GM20000 (cell line): ENCODE results near the gene ZDHHC18.

ENCODE experiments used
- DNase-seq: peaks from one replicate; pipeline ENCODE4 v3.0.0; 2012; ENCODE audit warnings: low spot score
- TF ChIP-seq, protein P1 (sequence below): IDR thresholded peaks from 2 replicates; pipeline ENCODE4 v1.5.1; 2012; ENCODE audit warnings: mild to moderate bottlenecking, control low read depth; ENCODE audit errors: extremely low read depth, missing control alignments

ZDHHC18 gene

DNA sequence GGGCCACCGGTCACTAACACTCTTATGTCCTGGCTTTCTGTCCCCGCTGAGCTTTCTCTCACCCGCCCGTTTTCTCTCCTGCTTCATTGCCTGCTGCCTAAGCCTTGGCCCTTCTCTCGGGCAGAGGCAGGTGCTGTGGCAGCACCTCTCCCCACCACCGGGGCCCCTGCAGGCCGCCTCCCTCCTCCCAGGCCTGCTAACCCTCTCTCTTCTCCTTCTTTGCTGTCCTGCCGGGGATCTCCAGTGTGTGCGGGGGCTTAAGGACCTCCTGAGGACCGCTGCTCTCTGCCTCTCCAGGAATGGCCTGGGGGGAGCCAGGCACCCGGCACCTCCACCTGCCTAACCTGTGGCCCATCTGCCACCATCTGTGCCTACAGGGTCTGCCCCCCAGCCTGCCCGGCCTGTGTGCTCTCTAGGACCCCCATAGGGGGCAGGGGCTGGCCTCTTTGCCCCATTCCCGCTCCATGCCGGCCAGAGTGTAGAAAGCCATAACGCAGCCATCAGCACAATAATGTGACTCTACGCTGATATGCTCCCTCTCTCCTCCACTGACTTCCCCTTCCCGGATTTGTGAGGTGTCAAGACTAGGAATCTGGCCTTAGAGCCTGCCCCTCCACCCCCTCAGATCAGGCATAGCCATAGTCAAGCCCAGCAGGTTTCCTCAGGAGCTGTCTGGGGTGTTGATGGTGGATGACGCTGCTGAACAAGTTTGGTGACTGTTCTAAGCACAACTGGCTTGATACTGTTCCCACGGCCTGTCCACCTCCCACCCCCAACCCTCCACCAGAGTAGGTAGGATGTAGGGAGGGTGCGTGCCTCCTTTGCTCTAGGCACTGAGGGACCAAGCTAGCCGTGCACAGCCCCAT lies 30.3 kb downstream of the ZDHHC18 start:
- no peak for DNase-seq
- TF ChIP-seq, protein P1, sequence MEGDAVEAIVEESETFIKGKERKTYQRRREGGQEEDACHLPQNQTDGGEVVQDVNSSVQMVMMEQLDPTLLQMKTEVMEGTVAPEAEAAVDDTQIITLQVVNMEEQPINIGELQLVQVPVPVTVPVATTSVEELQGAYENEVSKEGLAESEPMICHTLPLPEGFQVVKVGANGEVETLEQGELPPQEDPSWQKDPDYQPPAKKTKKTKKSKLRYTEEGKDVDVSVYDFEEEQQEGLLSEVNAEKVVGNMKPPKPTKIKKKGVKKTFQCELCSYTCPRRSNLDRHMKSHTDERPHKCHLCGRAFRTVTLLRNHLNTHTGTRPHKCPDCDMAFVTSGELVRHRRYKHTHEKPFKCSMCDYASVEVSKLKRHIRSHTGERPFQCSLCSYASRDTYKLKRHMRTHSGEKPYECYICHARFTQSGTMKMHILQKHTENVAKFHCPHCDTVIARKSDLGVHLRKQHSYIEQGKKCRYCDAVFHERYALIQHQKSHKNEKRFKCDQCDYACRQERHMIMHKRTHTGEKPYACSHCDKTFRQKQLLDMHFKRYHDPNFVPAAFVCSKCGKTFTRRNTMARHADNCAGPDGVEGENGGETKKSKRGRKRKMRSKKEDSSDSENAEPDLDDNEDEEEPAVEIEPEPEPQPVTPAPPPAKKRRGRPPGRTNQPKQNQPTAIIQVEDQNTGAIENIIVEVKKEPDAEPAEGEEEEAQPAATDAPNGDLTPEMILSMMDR, result no peak

DNA sequence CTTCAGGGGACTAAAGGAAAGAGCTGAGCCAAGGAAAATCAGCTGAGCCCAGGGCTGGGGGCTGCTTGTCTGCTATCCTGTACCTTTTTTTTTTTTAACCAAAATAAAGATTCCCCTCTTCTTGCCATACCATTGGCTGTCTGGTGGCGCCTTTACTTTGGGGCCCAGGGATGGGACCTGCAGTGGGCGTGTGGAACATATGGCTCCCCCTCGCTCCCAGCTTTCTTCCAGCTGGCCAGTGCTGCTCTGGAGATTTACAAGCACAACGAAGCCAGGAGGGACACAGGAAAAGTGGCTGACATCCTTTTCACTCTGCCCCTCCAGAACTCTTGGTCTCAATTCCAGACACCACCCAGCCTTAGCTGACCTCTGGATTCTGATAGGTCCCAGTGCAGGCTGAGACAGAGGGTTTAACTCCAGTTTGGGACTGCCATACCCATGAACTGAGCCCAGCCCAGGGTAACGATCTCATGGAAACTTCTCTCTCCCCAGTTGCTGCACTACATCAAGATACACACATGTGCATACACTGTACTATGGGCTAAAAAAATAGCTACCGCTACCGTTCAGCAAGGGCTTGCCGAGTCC lies 31.1 kb downstream of the ZDHHC18 start:
- TF ChIP-seq, protein P1, result no peak

DNA sequence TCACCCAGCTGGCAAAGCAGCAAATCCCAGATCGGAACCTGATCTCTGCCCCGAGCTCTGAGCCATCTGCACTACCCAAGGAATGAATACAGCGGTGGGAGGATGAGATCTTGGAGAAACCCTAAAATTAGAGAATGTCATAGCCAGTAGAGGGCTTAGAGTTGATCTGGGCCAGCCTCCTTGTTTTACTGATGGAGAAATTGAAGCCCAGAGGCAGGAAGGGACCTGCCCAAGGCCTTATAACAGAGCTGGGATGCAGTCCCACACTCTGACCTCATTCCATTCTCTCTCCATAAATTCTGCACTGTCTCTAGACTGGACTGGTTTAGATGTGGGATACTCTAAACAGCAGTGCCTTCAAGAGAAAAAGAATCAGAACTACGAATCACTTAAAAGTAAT lies 31.7 kb downstream of the ZDHHC18 start:
- DNase-seq, result no peak

More for the DNA sequence above, 31.1 kb downstream of the ZDHHC18 start:
- DNase-seq, result no peak

DNA sequence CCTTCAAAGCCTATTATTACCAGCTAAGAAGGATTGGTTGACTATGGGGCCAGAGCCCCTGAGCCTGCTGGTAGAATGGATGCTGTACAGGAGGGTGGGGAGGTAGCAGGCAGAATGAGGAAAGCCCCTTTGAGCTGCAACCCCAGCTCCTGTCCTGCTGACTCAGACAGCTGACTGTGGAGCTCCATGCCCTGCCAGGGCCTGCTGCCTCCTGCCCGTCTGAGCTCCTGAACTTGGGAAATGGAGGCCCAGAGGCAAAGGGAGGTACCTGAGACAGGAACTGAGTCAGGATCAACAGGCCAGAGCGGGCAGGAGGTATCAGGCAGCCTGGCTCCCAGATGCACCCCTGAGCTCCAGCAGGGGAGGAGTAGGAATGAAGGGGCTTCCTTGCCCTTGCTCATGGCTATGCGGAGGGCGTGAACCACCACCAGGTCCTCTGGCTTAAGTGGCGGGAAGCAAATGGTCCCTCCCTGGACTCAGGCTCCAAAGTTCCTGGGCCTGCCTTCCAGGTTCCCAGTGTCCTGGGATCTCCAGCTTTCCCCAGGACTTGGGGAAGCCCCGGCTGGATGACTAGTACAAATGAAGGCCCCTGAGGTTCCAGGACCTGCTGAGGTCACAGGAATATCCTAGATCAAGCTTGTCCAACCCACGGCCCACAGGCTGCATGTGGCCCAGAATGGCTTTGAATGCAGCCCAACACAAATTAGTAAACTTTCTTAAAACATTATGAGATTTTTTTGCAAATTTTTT lies 32.6 kb downstream of the ZDHHC18 start:
- DNase-seq, result no peak
- TF ChIP-seq, protein P1, result no peak

More for the DNA sequence above, 31.7 kb downstream of the ZDHHC18 start:
- TF ChIP-seq, protein P1, result no peak

DNA sequence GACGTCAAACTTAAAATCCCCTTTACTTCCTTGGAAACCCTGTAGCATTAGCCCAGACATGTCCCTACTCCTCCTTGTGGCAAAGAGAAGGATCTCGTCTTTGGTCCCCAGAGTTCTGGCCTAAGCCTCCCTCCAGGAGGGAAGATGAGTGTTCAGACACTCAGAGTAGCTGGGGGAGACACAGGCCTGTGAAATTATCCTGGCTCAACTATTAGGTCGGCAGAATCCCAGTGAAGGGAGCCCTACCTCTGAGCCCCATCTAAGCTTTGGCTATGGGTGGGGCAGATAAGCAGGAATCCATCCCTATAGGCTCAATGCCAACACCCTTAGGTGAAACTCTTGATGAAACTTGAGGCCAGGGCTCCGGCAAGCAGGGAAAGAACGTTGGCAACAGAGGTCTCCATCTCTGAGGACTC lies 34.8 kb downstream of the ZDHHC18 start:
- TF ChIP-seq, protein P1, result no peak

DNA sequence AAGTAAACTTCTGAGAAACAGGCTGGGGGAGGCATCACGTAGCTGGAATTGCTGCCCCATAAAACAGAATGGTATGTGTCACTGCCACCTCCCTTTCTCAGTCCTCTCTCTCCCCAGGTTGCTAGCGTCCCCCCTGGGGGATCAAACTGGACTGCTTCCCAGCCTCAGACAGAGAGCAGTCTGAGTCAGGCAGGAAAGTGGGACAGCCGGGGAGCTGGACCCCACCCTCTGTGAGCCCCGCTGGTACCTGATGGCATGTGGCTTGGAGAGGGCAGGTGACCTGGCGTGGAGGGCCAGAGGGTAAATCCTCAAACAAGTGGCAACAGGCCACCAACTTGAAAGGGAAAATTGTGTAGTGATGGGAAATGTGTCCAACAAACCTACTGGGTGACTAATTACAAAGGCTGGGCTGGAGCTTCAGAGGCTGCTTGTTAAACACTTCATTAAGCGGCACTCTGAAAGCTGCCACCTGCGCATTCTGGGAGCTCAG lies 35.4 kb downstream of the ZDHHC18 start:
- TF ChIP-seq, protein P1, result no peak
- no peak for DNase-seq

More for the DNA sequence above, 34.8 kb downstream of the ZDHHC18 start:
- no peak for DNase-seq
